RWPE1 (cell line): ENCODE data around the gene ZC3H18.

Experiments
- CTCF ChIA-PET: fragments of 350-600 bp; sonication (Branson Sonifier 250); formaldehyde crosslinking; extraction: SDS; loops from one replicate; lab custom pipeline; 2021; lab: Yijun Ruan, JAX
- POLR2A ChIA-PET: fragments of 400-600 bp; formaldehyde crosslinking; extraction: SDS; loops from one replicate; lab custom pipeline; 2020; ENCODE audit warnings: antibody characterized with exemption; ENCODE audit not compliant: low non-redundant PET; lab: Yijun Ruan, JAX
- DNase-seq: peaks from one replicate; pipeline ENCODE4 v3.0.0; 2012; ENCODE audit warnings: low spot score
- H3K27ac ChIP-seq: fragments of 450-650 bp; 2 replicates; pipeline ENCODE4 v1.5.1; 2017
- TF ChIP-seq, protein P1 (sequence below): fragments of 450-650 bp; conservative IDR thresholded peaks from 2 replicates; pipeline ENCODE4 v1.5.1; 2017; ENCODE audit warnings: low read depth, mild to moderate bottlenecking

Gene ZC3H18

DNA sequence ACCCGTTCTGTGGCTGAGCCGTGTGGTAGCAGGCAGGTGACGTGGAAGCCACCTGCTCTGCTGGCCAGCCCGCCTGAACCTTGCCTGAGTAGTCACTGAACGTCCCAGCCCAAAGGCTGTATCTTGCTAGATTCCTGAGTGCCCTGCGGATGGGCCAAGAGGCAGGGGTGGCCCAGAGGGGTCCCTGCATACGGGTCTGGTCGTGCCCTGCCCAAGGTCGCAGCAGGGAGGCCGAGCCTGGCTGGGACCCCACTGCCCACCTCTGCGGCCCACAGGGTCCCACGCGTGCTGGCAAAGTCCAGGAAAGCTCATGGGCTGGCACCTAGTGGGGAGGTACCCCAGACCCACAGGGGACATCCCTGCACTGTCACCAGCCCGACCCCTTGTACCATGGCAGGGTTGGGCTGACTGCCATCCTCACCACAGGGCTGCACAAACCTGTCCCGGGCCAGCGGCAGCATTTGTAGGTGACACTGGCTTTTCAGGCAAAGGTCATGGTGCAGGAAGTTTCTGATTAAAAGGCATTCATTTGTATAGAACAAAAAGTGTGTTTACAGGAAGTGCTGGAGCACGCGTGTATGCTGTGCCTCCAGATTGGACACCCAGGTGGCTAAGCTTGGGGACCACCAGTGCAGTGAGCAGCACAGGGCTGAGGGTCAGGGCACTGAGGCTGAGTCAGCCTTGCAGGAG is 45.1 kb upstream of the ZC3H18 start:
- ChIA-PET CTCF (interaction anchor here (0.5 kb wide), 1 partner anchor 446 kb away, joined by 3 read pairs; no protein-coding TSS in a partner anchor), POLR2A (no interaction called here)
- H3K27ac ChIP-seq, result peak overlapping the region; percentile 2; the same call in 1 of the 2 replicates
- DNase-seq, result no peak
- TF ChIP-seq, protein P1, sequence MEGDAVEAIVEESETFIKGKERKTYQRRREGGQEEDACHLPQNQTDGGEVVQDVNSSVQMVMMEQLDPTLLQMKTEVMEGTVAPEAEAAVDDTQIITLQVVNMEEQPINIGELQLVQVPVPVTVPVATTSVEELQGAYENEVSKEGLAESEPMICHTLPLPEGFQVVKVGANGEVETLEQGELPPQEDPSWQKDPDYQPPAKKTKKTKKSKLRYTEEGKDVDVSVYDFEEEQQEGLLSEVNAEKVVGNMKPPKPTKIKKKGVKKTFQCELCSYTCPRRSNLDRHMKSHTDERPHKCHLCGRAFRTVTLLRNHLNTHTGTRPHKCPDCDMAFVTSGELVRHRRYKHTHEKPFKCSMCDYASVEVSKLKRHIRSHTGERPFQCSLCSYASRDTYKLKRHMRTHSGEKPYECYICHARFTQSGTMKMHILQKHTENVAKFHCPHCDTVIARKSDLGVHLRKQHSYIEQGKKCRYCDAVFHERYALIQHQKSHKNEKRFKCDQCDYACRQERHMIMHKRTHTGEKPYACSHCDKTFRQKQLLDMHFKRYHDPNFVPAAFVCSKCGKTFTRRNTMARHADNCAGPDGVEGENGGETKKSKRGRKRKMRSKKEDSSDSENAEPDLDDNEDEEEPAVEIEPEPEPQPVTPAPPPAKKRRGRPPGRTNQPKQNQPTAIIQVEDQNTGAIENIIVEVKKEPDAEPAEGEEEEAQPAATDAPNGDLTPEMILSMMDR, result no peak

DNA sequence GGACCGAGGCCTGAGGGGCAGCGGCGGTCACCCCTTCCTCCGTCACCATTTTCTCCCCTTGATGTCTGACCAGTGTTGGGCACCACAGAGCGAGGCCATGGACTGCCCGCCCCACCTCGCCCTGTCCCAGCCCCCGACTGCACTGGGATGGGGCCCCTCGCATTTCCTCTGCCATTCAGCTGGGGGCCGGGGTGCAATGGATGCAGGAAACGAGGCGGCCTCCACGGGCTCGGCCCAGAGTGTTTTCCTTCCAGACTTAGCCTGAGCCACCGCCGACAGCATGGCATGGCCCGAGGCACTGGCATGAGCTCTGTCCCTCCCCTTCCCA is 44.6 kb upstream of the ZC3H18 start:
- TF ChIP-seq, protein P1, result no peak
- no peak overlapping the region for H3K27ac ChIP-seq
- CTCF ChIA-PET, result no interaction called here
- POLR2A ChIA-PET, result no interaction called here
- DNase-seq, result no peak

DNA sequence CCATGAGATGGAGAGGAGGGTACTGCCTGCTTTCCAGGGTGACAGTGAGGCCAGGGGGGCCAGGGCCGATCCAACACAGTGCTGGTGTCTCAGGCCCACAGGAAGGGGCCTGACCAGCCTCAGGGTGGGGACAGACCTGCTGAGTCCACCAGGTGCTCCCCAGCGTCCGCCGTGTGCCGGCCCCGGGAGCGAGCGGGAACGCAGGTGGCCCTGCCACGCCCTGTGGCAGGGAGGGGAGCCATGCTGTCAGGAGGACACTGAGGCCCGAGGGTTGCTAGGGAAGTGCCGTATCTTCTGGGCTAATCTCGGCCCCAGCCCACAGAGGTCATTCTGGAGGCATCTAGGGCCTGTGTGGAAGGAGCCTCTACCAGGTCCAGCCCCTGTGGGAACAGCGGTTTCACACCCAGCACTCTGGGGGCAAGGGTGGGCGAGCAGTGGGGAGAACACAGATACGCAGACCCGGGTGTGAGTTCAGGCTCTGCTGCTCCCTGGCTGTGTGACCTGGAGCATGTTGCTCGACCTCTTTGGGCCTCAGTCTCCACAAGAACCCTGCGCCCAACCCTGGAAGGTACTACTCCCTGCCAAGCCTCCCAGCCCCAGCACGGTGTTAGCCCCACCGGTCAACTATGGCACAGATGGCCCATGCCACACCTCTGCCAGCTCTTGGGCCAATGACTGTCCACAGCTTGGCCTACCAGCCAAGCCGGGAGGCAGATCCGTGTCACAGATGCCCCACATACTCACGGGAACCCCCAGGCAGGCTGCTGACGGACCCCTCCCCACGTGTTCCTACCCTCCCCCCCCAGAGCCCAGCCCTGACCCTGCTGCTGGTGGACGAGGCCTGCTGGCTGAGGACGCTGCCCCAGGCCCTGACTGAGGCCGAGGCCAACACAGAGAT is 43.9 kb upstream of the ZC3H18 start:
- ChIA-PET POLR2A (no interaction called here), CTCF (interaction anchor here (0.7 kb wide), 1 partner anchor 101 kb away, joined by 7 read pairs; no protein-coding TSS in a partner anchor)
- no peak for DNase-seq
- no peak overlapping the region for H3K27ac ChIP-seq
- TF ChIP-seq, protein P1, result no peak

DNA sequence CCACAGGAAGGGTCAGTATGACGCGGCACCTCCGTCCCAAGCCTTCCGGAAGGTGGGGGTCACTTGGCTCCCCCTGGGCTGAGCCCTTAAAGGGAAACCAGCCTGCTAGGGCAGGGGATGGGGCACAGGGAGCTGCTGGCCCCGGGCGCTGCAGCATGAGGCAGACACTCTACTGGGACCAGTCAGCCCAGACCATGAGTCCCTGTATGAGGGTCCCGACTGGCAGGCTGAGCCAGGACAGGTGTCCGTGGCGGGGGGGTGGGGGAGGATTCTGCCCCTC is 43.4 kb upstream of the ZC3H18 start:
- no peak overlapping the region for H3K27ac ChIP-seq
- CTCF ChIA-PET, result interaction anchor here (0.7 kb wide), 1 partner anchor 102 kb away, joined by 7 read pairs; no protein-coding TSS in a partner anchor
- no peak for DNase-seq
- TF ChIP-seq, protein P1, result no peak
- POLR2A ChIA-PET, result no interaction called here

DNA sequence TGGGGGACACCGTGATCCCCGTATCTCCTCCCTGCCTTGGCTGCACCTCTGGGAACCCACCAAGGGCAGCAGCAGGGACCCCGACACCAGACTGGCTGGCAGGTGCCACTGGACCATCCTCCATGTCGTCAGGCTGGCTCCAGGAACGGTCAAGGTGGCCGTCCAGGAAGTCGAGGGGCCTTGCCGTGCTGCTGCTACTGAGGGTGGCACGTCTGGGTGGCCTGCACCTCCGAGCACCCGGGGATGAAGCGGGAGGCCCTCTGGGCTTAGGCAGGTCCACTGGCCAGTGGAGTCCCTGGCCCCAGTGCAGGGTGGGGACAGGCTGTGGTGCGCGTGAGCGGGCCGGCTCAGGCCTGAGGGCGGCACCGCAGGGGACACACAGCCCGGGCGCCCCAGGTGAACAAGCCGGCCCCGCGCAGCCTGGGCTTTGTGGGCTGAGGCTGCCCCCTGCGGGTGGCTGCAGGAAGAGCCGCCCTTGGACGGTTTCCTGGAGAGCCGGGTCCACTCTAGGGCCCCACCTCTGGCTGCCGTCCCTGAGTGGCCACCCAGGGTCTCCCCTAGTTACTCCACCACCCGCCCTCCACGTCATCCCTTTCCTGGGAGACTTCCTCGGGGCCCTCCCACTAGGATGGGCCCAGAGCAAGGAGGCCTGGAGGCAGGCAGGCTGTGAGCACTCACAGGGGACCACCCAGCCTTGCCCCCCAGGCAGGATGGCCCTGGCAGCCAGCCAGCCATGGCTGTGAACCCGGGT is 42.8 kb upstream of the ZC3H18 start:
- ChIA-PET POLR2A (no interaction called here), CTCF (interaction anchor here (0.6 to 0.7 kb wide), 3 partner anchors 102 to 695 kb away, joined by 3 to 7 read pairs (median 3); no protein-coding TSS in a partner anchor)
- peak; percentile 54 for DNase-seq
- TF ChIP-seq, protein P1, result peak; percentile 76
- no peak overlapping the region for H3K27ac ChIP-seq
